HG03064 (cell line): ENCODE results near the gene FAR2.

Experiments
- ATAC-seq: cut with Tn5 transposase; IDR thresholded peaks from one replicate; pipeline ENCODE4 v1.9.1; 2021; ENCODE audit warnings: low read depth; ENCODE audit not compliant: unreplicated experiment

The FAR2 gene

GRCh38 chr12:29200586-29200985 is 51.5 kb downstream of the FAR2 start:
- ATAC-seq, result no peak

GRCh38 chr12:29201296-29201695 is 52.2 kb downstream of the FAR2 start:
- no peak for ATAC-seq

- ATAC-seq, result no peak
Measured at GRCh38 chr12:29201746-29202145, 52.7 kb downstream of the FAR2 start.

GRCh38 chr12:29204521-29204920 is 55.4 kb downstream of the FAR2 start:
- no peak for ATAC-seq

DNA sequence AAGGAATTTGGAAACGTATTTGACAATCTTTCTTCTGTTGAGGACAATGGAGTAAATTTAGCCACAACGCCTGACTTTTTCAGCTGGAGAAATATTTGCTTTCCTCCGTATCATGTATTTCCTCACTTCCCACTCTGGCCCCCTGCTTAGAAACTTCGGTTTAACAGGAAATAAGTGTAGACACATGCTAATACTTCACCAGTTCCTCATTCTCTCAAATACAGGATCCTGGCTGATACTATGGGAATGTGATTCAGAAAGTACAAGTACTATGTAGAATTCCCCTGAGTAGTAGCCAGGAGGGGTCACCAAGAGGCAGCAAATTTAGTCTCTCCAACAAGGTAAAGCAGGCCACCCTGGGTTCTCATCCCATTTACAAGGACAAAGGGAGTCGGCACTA is 58.0 kb downstream of the FAR2 start:
- no peak for ATAC-seq

DNA sequence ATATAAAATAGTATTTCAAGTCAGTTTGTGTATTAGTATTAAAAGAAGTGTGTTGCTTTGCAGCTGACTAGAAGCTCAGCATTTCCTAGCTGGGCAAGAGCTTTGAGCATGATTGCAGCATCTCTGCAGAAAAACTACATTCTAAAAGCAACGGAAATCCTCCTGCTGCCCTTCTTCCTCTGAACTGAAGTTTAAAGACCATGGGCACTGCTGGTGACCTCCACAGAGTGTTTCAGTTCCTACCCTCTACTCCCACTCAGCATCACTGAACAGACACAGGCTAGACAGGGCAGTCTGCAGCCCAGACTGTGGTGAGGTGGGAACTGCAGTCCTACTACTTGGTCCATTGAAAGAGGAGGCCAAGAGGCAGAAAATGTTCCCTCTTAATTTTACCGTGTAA is 59.0 kb downstream of the FAR2 start:
- ATAC-seq, result no peak

DNA sequence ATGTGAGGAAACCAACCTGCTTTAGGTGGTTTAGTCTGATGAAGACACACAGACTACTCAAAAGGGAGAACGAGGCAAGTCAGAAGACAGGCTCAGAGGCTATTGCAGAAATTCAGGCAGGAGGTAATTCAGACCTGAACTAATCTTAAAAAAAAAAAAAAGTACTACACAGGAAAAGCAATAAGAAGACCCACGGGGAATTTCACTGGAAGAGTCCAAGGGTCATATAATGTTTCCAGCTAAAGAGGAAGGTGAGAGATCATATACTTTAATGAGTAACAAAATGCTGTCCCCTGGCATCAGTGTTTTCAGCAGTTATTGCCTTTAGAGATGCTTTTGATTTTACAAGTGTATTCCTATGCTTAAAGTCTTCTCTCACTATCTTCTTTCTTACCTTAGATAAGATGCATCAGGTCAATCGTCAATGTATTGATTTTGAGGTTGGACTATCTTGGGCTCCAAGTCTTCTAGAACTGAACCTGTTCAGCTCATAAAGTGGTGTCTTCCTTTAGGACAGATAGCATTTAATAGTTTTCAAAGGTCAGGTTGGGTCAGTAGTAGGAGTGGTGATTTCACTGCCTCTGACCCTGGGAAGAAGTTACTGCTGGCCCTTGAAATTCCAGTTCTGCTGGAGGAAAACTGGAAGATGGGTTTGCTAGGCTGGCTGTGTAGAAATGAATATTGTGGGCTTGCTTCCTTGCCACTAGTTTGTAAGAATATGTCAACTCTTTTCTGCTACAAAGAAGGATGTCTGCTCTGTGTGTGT is 60.0 kb downstream of the FAR2 start:
- ATAC-seq, result no peak

DNA sequence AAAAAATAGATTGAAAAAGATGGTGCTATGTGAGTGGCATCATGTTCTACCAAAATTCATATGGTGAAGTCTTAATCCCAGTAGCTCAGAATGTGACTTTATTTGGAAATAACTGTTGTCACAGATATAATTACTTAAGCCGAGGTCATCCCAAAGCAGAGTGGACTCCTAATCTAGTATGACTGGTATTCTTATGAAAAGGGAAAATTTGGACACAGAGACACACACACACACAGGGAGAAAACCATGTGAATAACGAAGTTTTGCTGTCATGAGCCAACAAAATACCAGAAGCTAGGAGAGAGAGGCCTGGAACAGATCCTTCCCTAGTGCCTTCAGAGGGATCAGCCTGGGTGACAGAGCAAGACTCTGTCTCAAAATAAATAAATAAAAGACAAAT is 62.6 kb downstream of the FAR2 start:
- no peak for ATAC-seq

GRCh38 chr12:29212682-29213403 is 63.8 kb downstream of the FAR2 start:
- no peak for ATAC-seq

DNA sequence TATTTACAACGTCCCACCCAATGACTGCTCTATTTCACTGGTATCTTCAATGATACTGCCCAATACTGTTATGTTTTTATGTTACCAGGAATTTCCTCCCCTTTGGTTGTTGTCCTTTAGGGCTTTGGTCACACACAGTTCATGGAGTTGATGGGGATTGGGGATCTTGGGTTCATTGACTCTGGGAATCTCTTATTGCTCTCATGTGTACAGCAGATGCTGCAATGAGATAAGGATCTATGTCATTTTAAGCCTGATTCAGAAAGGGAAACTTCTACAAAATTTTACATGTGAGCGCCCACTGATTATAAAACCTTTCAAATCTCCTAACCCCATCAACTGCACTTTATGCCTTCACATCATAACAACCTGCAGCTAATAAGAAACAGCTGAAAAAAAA is 67.2 kb downstream of the FAR2 start:
- ATAC-seq, result no peak

DNA sequence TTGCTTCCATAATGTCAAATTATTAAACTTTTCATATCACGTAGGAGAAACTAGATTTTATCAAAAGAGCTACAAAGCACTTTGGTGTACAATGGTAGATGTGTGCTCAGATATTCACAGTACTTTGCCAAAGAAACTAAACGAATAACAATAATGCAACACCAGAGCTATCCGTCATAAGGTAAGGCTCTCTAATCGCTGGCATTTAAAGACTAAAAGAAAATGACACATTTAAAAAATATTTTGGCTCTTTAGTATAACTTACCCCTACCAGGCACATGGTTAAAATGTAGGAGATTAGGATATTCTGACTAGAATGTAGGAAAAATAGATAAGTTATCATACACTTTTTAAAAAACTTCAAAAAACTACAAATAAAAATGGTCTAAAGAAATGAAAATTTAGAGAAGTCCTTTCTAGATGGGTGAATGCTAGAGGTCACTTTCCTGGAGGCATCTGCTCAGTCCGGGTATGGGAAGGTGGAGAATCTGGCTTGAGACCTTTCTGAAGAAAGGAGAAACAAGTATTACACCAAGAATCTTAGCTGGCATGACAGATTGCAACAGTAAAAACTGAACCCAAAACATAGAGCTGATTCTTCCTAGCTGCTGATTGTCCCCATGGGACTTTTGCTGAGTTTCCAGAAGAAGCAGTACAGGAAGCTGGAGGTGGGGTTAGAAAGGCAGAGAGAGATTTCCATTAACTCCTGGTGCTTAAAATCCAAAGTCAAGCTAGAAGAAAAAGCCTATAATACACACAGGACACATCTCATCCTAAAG is 67.9 kb downstream of the FAR2 start:
- no peak for ATAC-seq

DNA sequence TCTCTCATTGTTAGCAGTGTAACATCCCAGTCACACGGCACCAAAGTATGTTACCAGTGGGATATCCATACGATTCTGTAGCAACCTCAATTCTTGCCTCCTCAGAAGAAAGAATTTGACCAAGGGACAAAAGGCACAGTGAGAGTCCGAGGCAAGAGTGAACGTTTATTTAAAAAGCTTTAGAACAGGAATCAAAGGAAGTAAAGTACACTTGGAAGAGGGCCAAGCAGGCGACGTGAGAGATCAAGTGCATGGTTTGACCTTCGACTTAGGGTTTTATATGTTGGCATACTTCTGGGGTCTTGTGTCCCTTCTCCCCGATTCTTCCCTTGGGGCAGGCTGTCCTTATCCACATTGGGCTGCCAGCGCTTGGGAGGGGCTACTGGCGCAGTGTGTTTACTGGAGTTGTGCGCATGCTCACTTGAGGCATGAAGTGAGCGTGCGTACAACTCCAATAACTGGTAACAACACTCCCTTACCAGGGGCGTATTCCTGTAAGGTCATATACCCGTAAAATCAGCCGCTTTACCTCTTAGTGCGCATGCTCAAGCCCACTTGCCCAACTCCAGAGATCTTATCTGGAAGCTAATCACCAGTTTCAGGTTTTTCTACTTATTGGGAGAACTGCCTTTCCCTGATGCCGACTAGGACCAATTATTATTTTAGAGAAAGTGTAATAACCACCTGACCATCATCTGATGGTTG is 71.7 kb downstream of the FAR2 start:
- ATAC-seq, result no peak

DNA sequence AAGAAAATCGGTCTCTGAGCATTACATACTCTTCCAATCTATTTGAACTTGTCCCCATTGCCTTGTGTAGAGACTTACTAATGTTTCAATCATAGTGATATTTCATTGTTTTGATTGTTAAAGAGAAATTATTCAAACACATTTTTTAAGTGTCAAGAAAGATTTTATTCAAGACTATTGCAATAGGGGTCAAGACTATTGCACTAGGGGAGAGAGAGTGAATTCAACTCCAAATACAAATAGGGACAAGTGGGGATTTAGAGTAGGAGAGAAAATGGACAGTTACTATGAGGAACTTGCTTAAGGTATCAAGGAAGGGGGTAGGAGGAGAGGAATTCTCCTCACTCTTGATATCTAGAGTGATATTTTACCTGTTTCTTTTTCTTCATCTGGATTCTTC is 73.1 kb downstream of the FAR2 start:
- no peak for ATAC-seq

DNA sequence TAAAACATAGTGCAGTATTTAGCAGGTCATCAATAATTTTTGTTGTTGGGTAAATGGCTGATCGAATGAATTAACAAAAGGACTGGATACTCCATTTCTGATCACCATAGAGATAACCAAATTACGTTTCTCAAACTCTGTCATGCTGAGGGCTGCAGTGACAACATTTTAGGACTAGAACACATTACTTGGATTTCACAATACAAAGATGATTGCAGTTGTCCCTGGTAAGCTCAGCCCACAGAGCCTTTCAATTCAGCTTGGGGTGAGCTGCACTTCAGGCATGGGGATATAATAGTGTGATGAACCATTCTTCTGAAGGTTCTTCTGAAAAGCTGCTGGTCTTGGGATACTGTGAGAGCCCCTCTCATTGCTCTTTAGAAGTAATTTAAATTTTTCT is 74.3 kb downstream of the FAR2 start:
- no peak for ATAC-seq

DNA sequence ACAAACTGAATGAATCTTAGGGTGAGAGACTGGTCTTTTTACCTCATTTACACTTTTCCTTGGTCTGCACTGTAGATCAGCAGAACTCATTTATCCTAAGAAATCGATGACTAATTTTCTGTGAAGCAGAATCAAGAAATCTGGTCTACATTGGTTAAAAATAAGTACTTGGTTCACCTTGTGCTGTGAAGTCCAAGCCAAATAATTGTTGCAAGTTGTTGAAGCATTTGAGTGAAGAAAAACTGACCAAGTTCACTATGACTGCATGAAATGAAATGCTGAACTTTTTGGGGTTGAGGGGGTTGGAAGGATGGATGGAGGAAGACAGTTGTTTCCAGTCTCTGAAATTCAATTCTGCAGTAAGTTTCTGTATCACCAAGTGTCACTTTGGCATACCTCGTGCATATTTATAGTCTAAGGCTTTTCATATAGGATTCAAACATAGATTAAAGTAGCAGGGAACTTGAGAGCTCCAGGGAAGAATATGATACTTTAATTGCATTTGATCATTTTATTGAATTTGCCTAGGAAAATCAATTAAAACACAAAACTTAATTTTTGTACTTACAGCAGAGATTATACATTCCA is 75.0 kb downstream of the FAR2 start:
- no peak for ATAC-seq

DNA sequence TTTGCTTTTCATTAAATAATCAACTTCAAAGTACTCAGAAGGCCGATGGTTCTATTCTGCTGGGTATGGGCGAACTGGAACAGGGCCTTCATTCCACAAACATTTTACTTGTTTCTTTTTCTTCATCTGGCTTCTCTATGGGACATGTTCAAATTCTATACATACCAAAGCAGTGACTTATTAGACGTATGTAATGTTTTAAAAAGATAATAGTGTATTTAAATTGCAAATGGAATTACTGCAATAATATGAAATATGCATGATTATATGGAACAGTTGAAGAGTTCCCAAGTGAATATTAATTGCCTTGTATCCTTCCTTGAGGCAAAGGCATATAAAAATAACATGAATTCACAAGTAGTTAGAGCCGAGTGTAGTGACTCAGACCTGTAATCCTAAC is 75.5 kb downstream of the FAR2 start:
- no peak for ATAC-seq

GRCh38 chr12:29225834-29226233 is 76.8 kb downstream of the FAR2 start:
- no peak for ATAC-seq

GRCh38 chr12:29226616-29227015 is 77.5 kb downstream of the FAR2 start:
- no peak for ATAC-seq

DNA sequence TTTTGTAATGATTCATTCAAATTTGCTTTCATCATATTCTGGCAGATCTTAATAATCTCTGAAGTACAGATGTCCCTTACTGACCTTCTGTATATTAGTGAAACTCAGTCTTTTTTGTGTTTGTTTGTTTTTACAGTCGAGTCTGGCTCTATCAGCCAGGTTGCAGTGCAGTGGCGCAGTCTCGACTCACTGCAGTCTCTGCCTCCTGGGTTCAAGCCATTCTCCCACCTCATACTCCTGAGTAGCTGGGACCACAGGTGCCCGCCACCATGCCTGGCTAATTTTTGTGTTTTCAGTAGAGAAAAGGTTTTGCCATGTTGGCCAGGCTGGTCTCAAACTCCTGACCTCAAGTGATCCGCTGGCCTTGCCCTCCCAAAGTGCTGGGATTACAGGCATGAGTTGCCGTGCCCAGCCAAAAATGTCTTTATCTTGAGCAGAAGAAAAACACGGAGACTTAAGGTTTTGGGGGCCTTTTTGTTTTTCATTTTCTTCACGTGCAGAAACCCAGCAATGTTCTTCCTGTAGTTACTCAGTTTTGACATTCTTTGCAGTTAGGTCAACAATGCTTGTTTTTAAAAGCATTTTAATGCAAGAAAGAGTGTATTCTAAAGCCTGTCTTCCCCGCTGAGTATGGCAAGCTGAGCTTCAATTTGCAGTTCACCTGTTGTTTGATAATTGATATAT is 79.5 kb downstream of the FAR2 start:
- no peak for ATAC-seq

DNA sequence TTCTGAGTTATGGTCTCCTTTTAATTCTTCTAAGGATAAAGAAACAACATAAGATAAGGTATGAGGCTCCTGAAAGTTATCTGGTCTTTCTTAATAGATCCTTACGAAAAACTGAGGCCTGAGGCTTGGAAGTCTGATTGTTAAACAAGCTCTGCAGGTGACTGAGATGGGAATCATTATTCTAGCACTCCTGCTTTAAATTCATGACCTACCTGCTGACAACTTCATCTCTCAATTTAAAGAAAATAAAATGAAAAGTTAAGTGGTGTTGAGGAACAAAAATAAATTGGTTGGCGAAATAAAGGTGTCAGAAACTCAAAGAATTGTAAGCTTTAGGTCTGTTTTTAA is 80.1 kb downstream of the FAR2 start:
- ATAC-seq, result no peak
